Activated naive CD4-positive, alpha-beta T cell treated with anti-CD3 and anti-CD28 coated beads, Interleukin-2, amount 50 U/mL, for 24 hours (primary cell): Measurements from ENCODE around the gene MUS81.

Experiments
- H3K27ac Mint-ChIP-seq: one replicate; pipeline ENCODE4 v1.8.0; 2021; ENCODE audit warnings: mild to moderate bottlenecking, mixed read lengths
- H3K27me3 Mint-ChIP-seq: one replicate; pipeline ENCODE4 v1.8.0; 2021; ENCODE audit warnings: mixed read lengths
- H3K36me3 Mint-ChIP-seq: one replicate; pipeline ENCODE4 v1.8.0; 2021; ENCODE audit warnings: mixed read lengths
- H3K4me1 Mint-ChIP-seq: one replicate; pipeline ENCODE4 v1.8.0; 2021; ENCODE audit warnings: mixed read lengths
- H3K4me3 Mint-ChIP-seq: one replicate; pipeline ENCODE4 v1.8.0; 2021; ENCODE audit warnings: mild to moderate bottlenecking, mixed read lengths
- H3K9me3 Mint-ChIP-seq: one replicate; pipeline ENCODE4 v1.8.0; 2021; ENCODE audit warnings: mixed read lengths

The MUS81 gene

GRCh38 chr11:65873318-65874156, 13.3 kb downstream of the MUS81 start:
- peak overlapping the region; percentile 91 for H3K27ac Mint-ChIP-seq
- no peaks in the 10 kb centered on the region for H3K9me3 Mint-ChIP-seq
- H3K4me1 Mint-ChIP-seq, result peaks cover 23% of the 10 kb centered on the region
- no peaks in the 10 kb centered on the region for H3K27me3 Mint-ChIP-seq
- H3K4me3 Mint-ChIP-seq, result peak overlapping the region; percentile 92
- no peaks in the 10 kb centered on the region for H3K36me3 Mint-ChIP-seq

DNA sequence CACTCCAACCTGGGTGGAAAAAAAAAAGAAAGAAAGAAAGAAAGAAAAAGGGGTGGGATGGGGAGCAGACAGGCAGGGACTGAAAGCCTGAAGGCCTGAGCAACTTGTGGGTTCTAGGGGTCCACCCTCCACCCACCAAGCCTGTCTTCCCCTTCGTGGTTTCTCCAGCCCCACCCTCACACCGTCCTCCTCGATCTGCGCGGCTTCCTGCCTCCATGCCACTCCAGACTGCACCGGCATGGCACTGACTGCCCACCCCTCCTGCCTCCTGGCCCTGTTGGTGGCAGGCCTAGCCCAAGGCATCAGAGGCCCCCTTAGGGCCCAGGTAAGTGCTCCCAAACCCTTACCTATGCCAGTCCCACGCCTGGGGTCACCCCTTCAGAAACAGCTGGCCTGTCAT, 19.4 kb downstream of the MUS81 start, which contains the start of gene CTSW:
Gene CTSW (plus strand): TSS at position 221 of the 400 bp plus-strand sequence. CDS start 18 bp downstream, at position 239.
- Mint-ChIP-seq H3K27ac (peak within 1 kb of the TSS; percentile 82), H3K4me1 (peaks cover 44% of the 10 kb centered on the region), H3K9me3 (no peaks in the 10 kb centered on the region), H3K36me3 (peaks cover 2% of the 10 kb centered on the region), H3K4me3 (peak within 1 kb of the TSS; percentile 58), H3K27me3 (no peaks in the 10 kb centered on the region)

GRCh38 chr11:65880027-65880426, 19.8 kb downstream of the MUS81 start:
- Mint-ChIP-seq H3K27me3 (no peaks in the 10 kb centered on the region), H3K27ac (peak overlapping the region; percentile 35), H3K9me3 (no peaks in the 10 kb centered on the region), H3K36me3 (peaks cover 4% of the 10 kb centered on the region), H3K4me3 (peak overlapping the region; percentile 58), H3K4me1 (peaks cover 47% of the 10 kb centered on the region)

GRCh38 chr11:65880844-65881421, 20.7 kb downstream of the MUS81 start:
- Mint-ChIP-seq H3K36me3 (peaks cover 4% of the 10 kb centered on the region), H3K9me3 (no peaks in the 10 kb centered on the region), H3K4me1 (peaks cover 47% of the 10 kb centered on the region), H3K4me3 (peak overlapping the region; percentile 53), H3K27ac (peak overlapping the region; percentile 82), H3K27me3 (no peaks in the 10 kb centered on the region)

GRCh38 chr11:65882120-65883057, 22.2 kb downstream of the MUS81 start:
- no peak overlapping the region for H3K4me3 Mint-ChIP-seq
- H3K9me3 Mint-ChIP-seq, result no peaks in the 10 kb centered on the region
- no peaks in the 10 kb centered on the region for H3K27me3 Mint-ChIP-seq
- peaks cover 53% of the 10 kb centered on the region for H3K4me1 Mint-ChIP-seq
- no peak overlapping the region for H3K27ac Mint-ChIP-seq
- H3K36me3 Mint-ChIP-seq, result peaks cover 4% of the 10 kb centered on the region

- Mint-ChIP-seq H3K9me3 (no peaks in the 10 kb centered on the region), H3K27me3 (no peaks in the 10 kb centered on the region), H3K27ac (no peak overlapping the region), H3K4me3 (no peak overlapping the region), H3K4me1 (peaks cover 50% of the 10 kb centered on the region), H3K36me3 (peaks cover 4% of the 10 kb centered on the region)
Measured at GRCh38 chr11:65883058-65883761, 23.0 kb downstream of the MUS81 start.

DNA sequence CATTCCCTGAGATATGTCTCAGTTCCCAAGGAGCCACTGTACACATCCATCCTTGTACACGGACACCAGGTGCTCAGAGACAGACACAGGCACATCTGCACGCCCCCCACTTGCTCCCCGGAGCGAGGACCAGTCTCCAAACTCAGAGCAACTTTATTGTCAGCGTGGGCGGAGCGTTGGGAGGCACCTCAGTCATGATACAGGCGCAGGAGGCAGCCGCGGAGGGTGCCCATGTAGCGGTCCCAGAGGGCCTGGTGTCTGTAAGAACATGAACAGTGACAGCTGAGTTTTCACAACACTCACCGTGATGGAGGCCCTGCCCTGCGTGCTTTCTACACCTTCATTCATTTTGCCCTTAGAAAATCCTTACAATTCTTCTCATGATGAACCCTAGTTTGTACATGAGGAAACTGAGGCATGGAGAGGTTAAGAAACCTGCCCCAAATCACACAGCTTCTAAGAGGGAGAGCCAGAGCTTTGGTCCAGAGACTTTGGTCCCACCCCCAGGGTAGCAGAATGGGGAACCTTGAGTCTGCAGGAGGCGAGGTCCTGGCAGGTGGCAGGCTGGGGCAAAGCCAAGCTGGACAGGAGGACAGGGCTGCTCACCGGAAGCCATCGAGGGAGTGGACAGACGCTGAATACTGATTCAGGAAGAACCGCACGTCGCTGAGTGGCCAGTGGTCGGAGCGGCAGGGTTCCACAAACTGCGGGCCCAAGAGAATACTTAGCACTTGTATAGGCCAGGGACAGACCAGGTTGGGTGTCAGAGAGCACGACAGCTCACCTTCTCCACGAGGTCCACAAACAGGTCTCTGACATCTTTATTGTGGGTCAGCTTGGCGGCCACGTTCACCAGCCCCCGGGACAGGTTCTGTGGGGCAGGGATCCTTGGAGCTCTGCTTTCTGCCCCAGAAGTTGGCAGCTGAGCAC, 23.8 kb downstream of the MUS81 start:
- Mint-ChIP-seq H3K9me3 (no peaks in the 10 kb centered on the region), H3K36me3 (peaks cover 4% of the 10 kb centered on the region), H3K27me3 (no peaks in the 10 kb centered on the region), H3K27ac (peak overlapping the region; percentile 8), H3K4me3 (no peak overlapping the region), H3K4me1 (peaks cover 46% of the 10 kb centered on the region)

- H3K9me3 Mint-ChIP-seq, result no peaks in the 10 kb centered on the region
- peaks cover 4% of the 10 kb centered on the region for H3K36me3 Mint-ChIP-seq
- no peak overlapping the region for H3K4me3 Mint-ChIP-seq
- H3K4me1 Mint-ChIP-seq, result peaks cover 46% of the 10 kb centered on the region
- H3K27me3 Mint-ChIP-seq, result no peaks in the 10 kb centered on the region
- H3K27ac Mint-ChIP-seq, result no peak overlapping the region
Measured at GRCh38 chr11:65884716-65885092, 24.5 kb downstream of the MUS81 start.

GRCh38 chr11:65885231-65885630, 25.0 kb downstream of the MUS81 start:
- peaks cover 48% of the 10 kb centered on the region for H3K4me1 Mint-ChIP-seq

DNA sequence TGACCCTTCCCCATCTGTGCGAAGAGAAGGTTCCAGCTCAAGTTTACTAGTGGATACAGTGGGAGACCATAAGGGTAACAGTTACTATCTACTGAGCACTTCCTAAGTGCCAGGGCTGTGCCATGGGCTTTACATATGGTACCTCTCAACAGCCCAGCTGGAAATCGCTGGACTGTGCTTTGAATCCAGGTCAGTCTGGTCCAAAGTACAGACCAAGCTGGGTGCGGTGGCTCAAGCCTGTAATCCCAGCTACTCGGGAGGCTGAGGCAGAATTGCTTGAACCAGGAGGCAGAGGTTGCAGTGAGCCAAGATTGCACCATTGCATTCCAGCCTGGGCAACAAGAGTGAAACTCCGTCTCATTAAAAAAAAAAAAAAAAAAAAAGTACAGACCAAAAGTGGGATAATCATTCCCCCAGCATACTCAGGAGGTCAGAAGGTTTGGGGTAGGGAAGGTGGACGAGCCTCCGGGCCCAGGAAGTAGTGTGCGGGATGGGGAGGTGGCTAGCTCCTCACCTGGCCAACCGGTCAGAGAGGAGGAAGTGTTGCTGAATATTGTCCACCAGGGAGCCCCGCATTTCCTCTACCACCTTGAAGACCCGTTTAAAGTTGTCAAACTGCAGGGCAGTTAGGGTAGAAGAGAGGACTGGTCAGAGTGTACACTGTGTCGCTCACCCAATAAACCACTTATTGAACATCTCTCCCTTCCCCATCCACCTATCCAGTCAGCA, 25.7 kb downstream of the MUS81 start:
- Mint-ChIP-seq H3K27me3 (no peaks in the 10 kb centered on the region), H3K36me3 (peaks cover 4% of the 10 kb centered on the region), H3K4me1 (peaks cover 42% of the 10 kb centered on the region), H3K4me3 (no peak overlapping the region), H3K9me3 (no peaks in the 10 kb centered on the region), H3K27ac (no peak overlapping the region)

More at GRCh38 chr11:65885231-65885630, 25.0 kb downstream of the MUS81 start:
- peaks cover 4% of the 10 kb centered on the region for H3K36me3 Mint-ChIP-seq
- H3K9me3 Mint-ChIP-seq, result no peaks in the 10 kb centered on the region
- H3K4me3 Mint-ChIP-seq, result no peak overlapping the region
- H3K27ac Mint-ChIP-seq, result no peak overlapping the region
- H3K27me3 Mint-ChIP-seq, result no peaks in the 10 kb centered on the region

DNA sequence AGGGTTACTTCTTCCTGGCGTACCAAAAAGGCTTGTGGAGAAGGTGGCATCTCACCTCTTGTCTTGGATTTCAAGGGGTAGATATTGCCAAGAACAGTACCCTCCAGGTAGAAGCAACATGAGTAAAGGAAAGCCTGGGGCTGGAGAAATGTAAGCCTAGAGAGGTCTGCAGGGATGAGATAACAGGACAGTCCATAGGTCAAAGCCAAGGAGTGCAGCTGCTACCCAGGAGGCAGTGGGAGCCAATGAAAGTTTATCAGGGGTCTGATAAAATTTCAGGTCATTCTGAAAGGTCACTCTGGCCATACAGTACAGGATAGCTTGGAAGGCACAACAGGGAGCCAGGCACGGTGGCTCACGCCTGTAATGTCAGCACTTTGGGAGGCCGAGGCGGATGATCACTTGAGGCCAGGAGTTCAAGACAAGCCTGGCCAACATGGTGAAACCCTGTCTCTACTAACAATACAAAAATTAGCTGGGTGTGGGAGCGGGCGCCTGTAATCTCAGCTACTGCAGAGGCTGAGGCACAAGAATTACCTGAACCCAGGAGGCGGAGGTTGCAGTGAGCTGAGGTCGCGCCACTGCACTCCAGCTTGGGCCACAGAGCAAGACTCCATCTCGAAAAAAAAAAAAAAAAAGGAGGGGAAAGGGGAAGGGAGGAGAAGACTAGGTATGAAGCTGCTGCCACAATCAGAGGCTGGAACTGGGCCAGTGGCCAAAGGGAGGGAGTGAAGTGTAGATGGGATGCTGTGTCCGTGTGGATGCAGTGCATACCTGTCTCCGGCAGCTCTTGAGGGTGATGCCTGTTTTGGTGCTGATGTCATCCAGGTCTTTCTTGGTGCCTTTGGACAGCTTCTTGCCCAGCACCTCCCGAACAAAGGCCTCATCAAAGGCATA, 26.8 kb downstream of the MUS81 start:
- Mint-ChIP-seq H3K27ac (peak overlapping the region; percentile 20), H3K4me1 (peaks cover 37% of the 10 kb centered on the region)

GRCh38 chr11:65887723-65888162, 27.5 kb downstream of the MUS81 start:
- Mint-ChIP-seq H3K9me3 (no peaks in the 10 kb centered on the region), H3K4me3 (peak overlapping the region; percentile 98), H3K27me3 (no peaks in the 10 kb centered on the region), H3K27ac (no peak overlapping the region), H3K4me1 (peaks cover 40% of the 10 kb centered on the region), H3K36me3 (peaks cover 10% of the 10 kb centered on the region)

More for the DNA sequence above, 26.8 kb downstream of the MUS81 start:
- Mint-ChIP-seq H3K9me3 (no peaks in the 10 kb centered on the region), H3K27me3 (no peaks in the 10 kb centered on the region), H3K36me3 (peaks cover 4% of the 10 kb centered on the region), H3K4me3 (peak overlapping the region; percentile 98)
